K562 (cell line): ENCODE data around the gene RPS2. TPM values are rescaled to one million over a fixed set of nuclear protein-coding genes. Genes with fewer than 3 reads are reported as not detected.

Experiments
- ARID1B ChIP-seq: fragments of 450-650 bp; IDR thresholded peaks from 2 replicates; pipeline ENCODE4 v1.6.1; 2016; ENCODE audit warnings: antibody characterized with exemption, mild to moderate bottlenecking, inconsistent platforms
- BCOR ChIP-seq: fragments of 450-650 bp; IDR thresholded peaks from 2 replicates; pipeline ENCODE4 v1.6.1; 2016
- BRD9 ChIP-seq: fragments of 450-650 bp; IDR thresholded peaks from 2 replicates; pipeline ENCODE4 v1.6.1; 2018; ENCODE audit warnings: low read depth; ENCODE audit not compliant: partially characterized antibody
- CREM ChIP-seq: IDR thresholded peaks from 2 replicates; pipeline ENCODE4 v1.6.1; 2014; ENCODE audit warnings: antibody characterized with exemption, low read depth
- FOXK1 ChIP-seq: sonication (generic); formaldehyde crosslinking; IDR thresholded peaks from 2 replicates; pipeline ENCODE4 v1.8.0; 2022; ENCODE audit warnings: missing genetic modification reagents, mild to moderate bottlenecking, borderline replicate concordance
- KDM4B ChIP-seq, 2 experiments: fragments of 450-650 bp in 1 of 2; sonication (generic) in 1 of 2; IDR thresholded peaks; 2 replicates each; pipeline ENCODE4 v1.6.1; 2016 to 2017; ENCODE audit warnings: borderline replicate concordance in 2 of 2, antibody characterized with exemption in 1 of 2, low read depth in 1 of 2, mild to moderate bottlenecking in 1 of 2
- MNT ChIP-seq, 2 experiments: fragments of 450-650 bp; conservative IDR thresholded peaks; 2 replicates each; pipeline ENCODE4 v1.6.1; 2017; ENCODE audit warnings: mild to moderate bottlenecking in 2 of 2, moderate library complexity in 2 of 2
- MYNN ChIP-seq, 2 experiments: sonication (generic); formaldehyde crosslinking in 1 of 2; IDR thresholded peaks; 2 replicates each; pipeline versions ENCODE4 v1.5.0 to v1.6.1; 2016 to 2020; ENCODE audit warnings: antibody characterized with exemption in 1 of 2, missing genetic modification reagents in 1 of 2
- SRSF1 ChIP-seq: fragments of 200-400 bp; formaldehyde crosslinking; IDR thresholded peaks from 2 replicates; pipeline ENCODE4 v1.6.1; 2017; ENCODE audit warnings: mild to moderate bottlenecking, low read depth, low read length, moderate library complexity
- SUPT5H ChIP-seq: fragments of 450-650 bp; IDR thresholded peaks from 2 replicates; pipeline ENCODE4 v1.6.1; 2016
- TAF9B ChIP-seq: fragments of 450-650 bp; IDR thresholded peaks from 2 replicates; pipeline ENCODE4 v1.6.1; 2018; ENCODE audit warnings: mild to moderate bottlenecking; ENCODE audit not compliant: partially characterized antibody
- ZBTB1 ChIP-seq: sonication (generic); formaldehyde crosslinking; IDR thresholded peaks from 2 replicates; pipeline ENCODE4 v1.8.1; 2023; ENCODE audit warnings: missing genetic modification reagents, low read depth, mild to moderate bottlenecking, borderline replicate concordance
- ZNF124 ChIP-seq: sonication (generic); formaldehyde crosslinking; IDR thresholded peaks from 2 replicates; pipeline ENCODE4 v1.8.1; 2022; ENCODE audit warnings: missing genetic modification reagents
- ZNF23 ChIP-seq: fragments of 250-450 bp; sonication (Bioruptor Pico); IDR thresholded peaks from 2 replicates; pipeline ENCODE4 v1.4.0; 2020; ENCODE audit warnings: mild to moderate bottlenecking
- ZNF384 ChIP-seq: IDR thresholded peaks from 2 replicates; pipeline ENCODE4 v1.6.1; 2012; ENCODE audit warnings: low read depth, low read length, improper control_type of control experiment
- polyA plus RNA-seq, 8 experiments: library from polyadenylated mRNA; depleted of rRNA in 4 of 8; stranded (reverse) in 5 of 8; unstranded in 3 of 8; fragments of >200 nt; fragmentation: Nextera tagmentation in 2 of 8; fragmentation: Illumina TruSeq in 1 of 8; extraction: Ambion mirVana in 2 of 8; extraction: Trizol in 1 of 8; gene quantifications; 2 replicates each; pipeline versions ENCODE4 v1.2.1 to v1.2.3, GENCODE V29; 2011 to 2014; ENCODE audit warnings: inconsistent platforms in 1 of 8, missing spikeins in 1 of 8
- total RNA-seq, 7 experiments: library from RNA; depleted of rRNA in 6 of 7; stranded (reverse); fragments of >200 nt in 6 of 7; fragmentation: Illumina TruSeq in 2 of 7; extraction: Trizol in 2 of 7; gene quantifications; 2 replicates each; pipeline versions ENCODE4 v1.2.1 to v1.2.3, GENCODE V29; 2011 to 2021; ENCODE audit warnings: low replicate concordance in 1 of 7
- TF ChIP-seq, protein P1 (sequence below): fragments of 450-650 bp; IDR thresholded peaks from 2 replicates; pipeline ENCODE4 v1.6.1; 2016; ENCODE audit warnings: low read depth
- TF ChIP-seq, protein P2 (sequence below): sonication (generic); formaldehyde crosslinking; IDR thresholded peaks from 2 replicates; pipeline ENCODE4 v1.8.1; 2022; ENCODE audit warnings: missing genetic modification reagents

Gene RPS2
- total and polyA plus RNA-seq, 9 of the 15 experiments (the other 6 are each of a cell fraction or from before 2014, with no cell fraction given) = 834 to 4,794 (median 3,793) TPM

DNA sequence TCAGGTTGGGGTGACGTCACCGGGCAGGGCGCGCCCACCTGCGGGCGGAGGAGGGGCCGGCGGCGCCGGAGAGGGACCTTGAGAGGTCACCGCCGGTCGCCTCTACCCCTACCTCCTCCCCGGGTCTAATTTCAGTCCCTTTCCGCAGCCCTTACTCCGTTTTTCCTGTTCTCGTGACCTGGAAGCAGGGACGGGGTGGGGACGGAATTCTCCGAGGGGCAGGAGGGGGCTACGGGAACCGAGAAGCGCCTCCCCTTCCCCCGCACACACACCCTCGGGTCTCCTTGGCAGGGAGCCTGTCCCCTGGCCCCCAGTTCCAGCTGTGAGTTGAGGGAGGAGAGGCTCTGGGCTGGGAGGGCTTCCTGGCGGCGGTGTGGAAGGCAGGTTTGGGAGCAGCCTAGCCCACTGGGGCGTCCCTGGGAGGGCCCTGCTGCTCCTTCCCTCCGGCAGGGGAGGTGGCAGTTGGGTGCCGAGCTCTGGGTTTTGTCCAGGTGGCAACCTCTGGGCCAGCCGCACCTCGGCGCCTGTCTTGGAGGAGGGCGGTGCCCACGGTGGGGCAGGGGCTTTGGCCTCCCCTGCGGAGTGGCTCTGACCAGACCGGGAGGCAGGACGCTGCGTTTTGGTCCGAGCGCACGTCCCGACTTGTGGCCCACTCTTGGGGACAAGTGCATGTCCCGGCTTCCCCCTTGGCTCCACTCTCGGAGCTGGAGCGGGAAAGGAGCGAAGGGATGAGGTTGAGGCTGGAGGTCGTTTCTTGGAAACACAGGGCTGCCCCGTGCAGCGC lies 25.9 kb upstream of the RPS2 start (continued):
- TF ChIP-seq TAF9B = no peak
- TF ChIP-seq, protein P1, sequence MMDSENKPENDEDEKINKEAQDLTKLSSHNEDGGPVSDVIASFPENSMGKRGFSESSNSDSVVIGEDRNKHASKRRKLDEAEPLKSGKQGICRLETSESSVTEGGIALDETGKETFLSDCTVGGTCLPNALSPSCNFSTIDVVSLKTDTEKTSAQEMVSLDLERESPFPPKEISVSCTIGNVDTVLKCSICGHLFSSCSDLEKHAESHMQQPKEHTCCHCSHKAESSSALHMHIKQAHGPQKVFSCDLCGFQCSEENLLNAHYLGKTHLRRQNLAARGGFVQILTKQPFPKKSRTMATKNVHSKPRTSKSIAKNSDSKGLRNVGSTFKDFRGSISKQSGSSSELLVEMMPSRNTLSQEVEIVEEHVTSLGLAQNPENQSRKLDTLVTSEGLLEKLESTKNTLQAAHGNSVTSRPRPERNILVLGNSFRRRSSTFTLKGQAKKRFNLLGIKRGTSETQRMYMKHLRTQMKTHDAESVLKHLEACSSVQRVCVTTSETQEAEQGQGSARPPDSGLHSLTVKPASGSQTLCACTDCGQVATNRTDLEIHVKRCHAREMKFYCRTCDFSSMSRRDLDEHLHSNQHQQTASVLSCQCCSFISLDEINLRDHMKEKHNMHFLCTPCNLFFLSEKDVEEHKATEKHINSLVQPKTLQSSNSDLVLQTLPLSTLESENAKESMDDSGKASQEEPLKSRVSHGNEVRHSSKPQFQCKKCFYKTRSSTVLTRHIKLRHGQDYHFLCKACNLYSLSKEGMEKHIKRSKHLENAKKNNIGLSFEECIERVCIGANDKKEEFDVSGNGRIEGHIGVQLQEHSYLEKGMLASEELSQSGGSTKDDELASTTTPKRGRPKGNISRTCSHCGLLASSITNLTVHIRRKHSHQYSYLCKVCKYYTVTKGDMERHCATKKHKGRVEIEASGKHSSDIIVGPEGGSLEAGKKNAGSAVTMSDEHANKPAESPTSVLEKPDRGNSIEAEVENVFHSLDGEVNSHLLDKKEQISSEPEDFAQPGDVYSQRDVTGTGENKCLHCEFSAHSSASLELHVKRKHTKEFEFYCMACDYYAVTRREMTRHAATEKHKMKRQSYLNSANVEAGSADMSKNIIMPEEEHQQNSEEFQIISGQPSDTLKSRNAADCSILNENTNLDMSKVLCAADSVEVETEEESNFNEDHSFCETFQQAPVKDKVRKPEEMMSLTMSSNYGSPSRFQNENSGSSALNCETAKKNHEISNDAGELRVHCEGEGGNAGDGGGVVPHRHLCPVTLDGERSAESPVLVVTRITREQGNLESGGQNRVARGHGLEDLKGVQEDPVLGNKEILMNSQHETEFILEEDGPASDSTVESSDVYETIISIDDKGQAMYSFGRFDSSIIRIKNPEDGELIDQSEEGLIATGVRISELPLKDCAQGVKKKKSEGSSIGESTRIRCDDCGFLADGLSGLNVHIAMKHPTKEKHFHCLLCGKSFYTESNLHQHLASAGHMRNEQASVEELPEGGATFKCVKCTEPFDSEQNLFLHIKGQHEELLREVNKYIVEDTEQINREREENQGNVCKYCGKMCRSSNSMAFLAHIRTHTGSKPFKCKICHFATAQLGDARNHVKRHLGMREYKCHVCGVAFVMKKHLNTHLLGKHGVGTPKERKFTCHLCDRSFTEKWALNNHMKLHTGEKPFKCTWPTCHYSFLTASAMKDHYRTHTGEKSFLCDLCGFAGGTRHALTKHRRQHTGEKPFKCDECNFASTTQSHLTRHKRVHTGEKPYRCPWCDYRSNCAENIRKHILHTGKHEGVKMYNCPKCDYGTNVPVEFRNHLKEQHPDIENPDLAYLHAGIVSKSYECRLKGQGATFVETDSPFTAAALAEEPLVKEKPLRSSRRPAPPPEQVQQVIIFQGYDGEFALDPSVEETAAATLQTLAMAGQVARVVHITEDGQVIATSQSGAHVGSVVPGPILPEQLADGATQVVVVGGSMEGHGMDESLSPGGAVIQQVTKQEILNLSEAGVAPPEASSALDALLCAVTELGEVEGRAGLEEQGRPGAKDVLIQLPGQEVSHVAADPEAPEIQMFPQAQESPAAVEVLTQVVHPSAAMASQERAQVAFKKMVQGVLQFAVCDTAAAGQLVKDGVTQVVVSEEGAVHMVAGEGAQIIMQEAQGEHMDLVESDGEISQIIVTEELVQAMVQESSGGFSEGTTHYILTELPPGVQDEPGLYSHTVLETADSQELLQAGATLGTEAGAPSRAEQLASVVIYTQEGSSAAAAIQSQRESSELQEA = peak; percentile 52; the same call in 1 of the 2 replicates
- TF ChIP-seq MNT (conservative IDR thresholded peaks at IDR 0.05) = 0 out of 4 replicates have a peak, but pooled peaks of 1 of the 2 experiments have one; percentile 18
- TF ChIP-seq ARID1B = peak; percentile 28; the same call in 1 of the 2 replicates
- no peak; the same call in 1 of the 2 replicates for TF ChIP-seq ZNF384
- no peak for TF ChIP-seq SUPT5H
- TF ChIP-seq ZNF124 = no peak
- TF ChIP-seq BCOR = peak; percentile 27; the same call in 1 of the 2 replicates
- peak; percentile 81 for TF ChIP-seq CREM
- TF ChIP-seq ZNF23 (CRISPR knock-in tag) = no peak
- TF ChIP-seq, protein P2, sequence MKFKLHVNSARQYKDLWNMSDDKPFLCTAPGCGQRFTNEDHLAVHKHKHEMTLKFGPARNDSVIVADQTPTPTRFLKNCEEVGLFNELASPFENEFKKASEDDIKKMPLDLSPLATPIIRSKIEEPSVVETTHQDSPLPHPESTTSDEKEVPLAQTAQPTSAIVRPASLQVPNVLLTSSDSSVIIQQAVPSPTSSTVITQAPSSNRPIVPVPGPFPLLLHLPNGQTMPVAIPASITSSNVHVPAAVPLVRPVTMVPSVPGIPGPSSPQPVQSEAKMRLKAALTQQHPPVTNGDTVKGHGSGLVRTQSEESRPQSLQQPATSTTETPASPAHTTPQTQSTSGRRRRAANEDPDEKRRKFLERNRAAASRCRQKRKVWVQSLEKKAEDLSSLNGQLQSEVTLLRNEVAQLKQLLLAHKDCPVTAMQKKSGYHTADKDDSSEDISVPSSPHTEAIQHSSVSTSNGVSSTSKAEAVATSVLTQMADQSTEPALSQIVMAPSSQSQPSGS = peak; percentile 85; the same call in 1 of the 2 replicates
- TF ChIP-seq BRD9 = no peak
- 0 out of 2 replicates have a peak, but pooled peaks have one; percentile 49 for TF ChIP-seq ZBTB1 (CRISPR knock-in tag)
- TF ChIP-seq SRSF1 = no peak
- TF ChIP-seq MYNN (IDR thresholded peaks at IDR 0.05) = no peak
- no peak for TF ChIP-seq MYNN (CRISPR knock-in tag; IDR thresholded peaks at IDR 0.05)
- no peak for TF ChIP-seq FOXK1
- 0 out of 4 replicates have a peak, but pooled peaks of 1 of the 2 experiments have one; percentile 30 for TF ChIP-seq KDM4B (IDR thresholded peaks at IDR 0.05; ENCODE audit: borderline replicate concordance in 2 of 2, low read depth in 1 of 2)
